ENCODE results near the gene TNFRSF8.
A peak's percentile ranks its signal among the peaks of the same experiment; 100 is the strongest.

Gene TNFRSF8

GRCh38 chr1:12159816-12160215 is 96.7 kb downstream of the TNFRSF8 start:
- DNase-seq (ENCODE audit: low spot score), result no peak

GRCh38 chr1:12161324-12161661 is 98.2 kb downstream of the TNFRSF8 start:
- no peak for DNase-seq (ENCODE audit: low spot score)

GRCh38 chr1:12161662-12162458 is 98.8 kb downstream of the TNFRSF8 start:
- peak; percentile 83 for DNase-seq (ENCODE audit: low spot score)

GRCh38 chr1:12162459-12163137 is 99.5 kb downstream of the TNFRSF8 start:
- no peak for DNase-seq (ENCODE audit: low spot score)

GRCh38 chr1:12163210-12163609 is 100.1 kb downstream of the TNFRSF8 start:
- no peak for DNase-seq (ENCODE audit: low spot score)

- DNase-seq (ENCODE audit: low spot score), result no peak
Observed at GRCh38 chr1:12164210-12164609, 101.1 kb downstream of the TNFRSF8 start.

- no peak for DNase-seq (ENCODE audit: low spot score)
Observed at GRCh38 chr1:12165342-12165741, 102.2 kb downstream of the TNFRSF8 start.

- DNase-seq (ENCODE audit: low spot score), result no peak
Observed at GRCh38 chr1:12166834-12167492, 103.9 kb downstream of the TNFRSF8 start, which contains the start of gene TNFRSF1B. Gene TNFRSF1B (plus strand): TSS chr1:12166991. CDS start chr1:12167092, 101 bp downstream.

GRCh38 chr1:12167493-12168429 is 104.7 kb downstream of the TNFRSF8 start:
- no peak for DNase-seq (ENCODE audit: low spot score)

- no peak for DNase-seq (ENCODE audit: low spot score)
Observed at GRCh38 chr1:12168451-12169160, 105.5 kb downstream of the TNFRSF8 start.

GRCh38 chr1:12169442-12170135 is 106.5 kb downstream of the TNFRSF8 start:
- no peak for DNase-seq (ENCODE audit: low spot score)

- no peak for DNase-seq (ENCODE audit: low spot score)
Observed at GRCh38 chr1:12170263-12170671, 107.2 kb downstream of the TNFRSF8 start.

- DNase-seq (ENCODE audit: low spot score), result no peak
Observed at GRCh38 chr1:12171206-12172041, 108.3 kb downstream of the TNFRSF8 start.

GRCh38 chr1:12172042-12172851 is 109.1 kb downstream of the TNFRSF8 start:
- DNase-seq (ENCODE audit: low spot score), result no peak

- DNase-seq (ENCODE audit: low spot score), result no peak
Observed at GRCh38 chr1:12173041-12173509, 110.0 kb downstream of the TNFRSF8 start.

GRCh38 chr1:12173631-12174121 is 110.6 kb downstream of the TNFRSF8 start:
- DNase-seq (ENCODE audit: low spot score), result peak; percentile 68

GRCh38 chr1:12174924-12175810 is 112.1 kb downstream of the TNFRSF8 start:
- no peak for DNase-seq (ENCODE audit: low spot score)
